HEK293T (cell line): Measurements from ENCODE around the gene ACVR1.

Experiments
- ARNT ChIP-seq: fragments of 450-650 bp; IDR thresholded peaks from 2 replicates; pipeline ENCODE4 v1.6.1; 2017; ENCODE audit warnings: mild to moderate bottlenecking
- BHLHE40 ChIP-seq: fragments of 450-650 bp; IDR thresholded peaks from 2 replicates; pipeline ENCODE4 v1.6.1; 2016; ENCODE audit warnings: mild to moderate bottlenecking, moderate library complexity, borderline replicate concordance
- ELF4 ChIP-seq: fragments of 450-650 bp; IDR thresholded peaks from 2 replicates; pipeline ENCODE4 v1.6.1; 2017; ENCODE audit warnings: antibody characterized with exemption
- FOXA1 ChIP-seq: fragments of 450-650 bp; IDR thresholded peaks from 2 replicates; pipeline ENCODE4 v1.6.1; 2016; ENCODE audit warnings: mild to moderate bottlenecking
- FOXK2 ChIP-seq: fragments of 450-650 bp; IDR thresholded peaks from 2 replicates; pipeline ENCODE4 v1.6.1; 2016; ENCODE audit warnings: mild to moderate bottlenecking
- L3MBTL2 ChIP-seq: fragments of 450-650 bp; conservative IDR thresholded peaks from 2 replicates; pipeline ENCODE4 v1.6.1; 2016; ENCODE audit warnings: mild to moderate bottlenecking
- LEF1 ChIP-seq: fragments of 450-650 bp; IDR thresholded peaks from 2 replicates; pipeline ENCODE4 v1.6.1; 2017; ENCODE audit warnings: mild to moderate bottlenecking, borderline replicate concordance
- SP1 ChIP-seq: fragments of 450-650 bp; IDR thresholded peaks from 2 replicates; pipeline ENCODE4 v1.6.1; 2017
- SUZ12 ChIP-seq: fragments of 450-650 bp; IDR thresholded peaks from 2 replicates; pipeline ENCODE4 v1.6.1; 2016; ENCODE audit warnings: mild to moderate bottlenecking
- TARDBP ChIP-seq: fragments of 450-650 bp; IDR thresholded peaks from 2 replicates; pipeline ENCODE4 v1.6.1; 2016
- ZNF384 ChIP-seq: fragments of 450-650 bp; IDR thresholded peaks from 2 replicates; pipeline ENCODE4 v1.6.1; 2016

GRCh38 chr2:157897106-157897971, 21.2 kb upstream of the ACVR1 start:
- TF ChIP-seq FOXK2 (no peak), L3MBTL2 (no peak), ZNF384 (no peak), SP1 (no peak), FOXA1 (no peak), TARDBP (no peak), LEF1 (no peak), ELF4 (no peak), BHLHE40 (no peak), ARNT (no peak), SUZ12 (no peak)
